Thyroid gland (tissue), 4 donors: ENCODE results near the gene POC1A.

ENCODE experiments used
- CTCF ChIP-seq, 6 experiments: fragments of 200-600 bp in 3 of 6; fragments of 450-650 bp in 3 of 6; sonication (generic) in 3 of 6; IDR thresholded peaks; one replicate each; pipeline ENCODE4 v1.5.1; 2016 to 2019; ENCODE audit warnings: antibody characterized with exemption in 6 of 6, mild to moderate bottlenecking in 2 of 6, inconsistent platforms in 1 of 6, moderate library complexity in 1 of 6
- POLR2A ChIP-seq, 2 donors: fragments of 450-650 bp; IDR thresholded peaks; one replicate each; pipeline ENCODE4 v1.6.1; 2017; ENCODE audit warnings: antibody characterized with exemption in 2 of 2, mild to moderate bottlenecking in 2 of 2, moderate library complexity in 1 of 2

GRCh38 chr3:52154135-52155094 lies at the start of gene POC1A:
- peak in 1 of 2 donors; percentile 58 for TF ChIP-seq POLR2A (IDR thresholded peaks at IDR 0.05)
- peak in 2 of 6 experiments; percentile 14 to 16 for TF ChIP-seq CTCF (IDR thresholded peaks at IDR 0.05)
